ENCODE measurements around the gene CST9. TPM values are rescaled to one million over a fixed set of nuclear protein-coding genes. Genes with fewer than 3 reads are reported as not detected.
"Not testable (repeated sequence)": the region's sequence is repeated elsewhere in the genome, so short reads cannot be mapped to it uniquely, and the experiment has no call there.

Gene CST9
- total RNA-seq, 1 donor from 2014 or later, result not detected

DNA sequence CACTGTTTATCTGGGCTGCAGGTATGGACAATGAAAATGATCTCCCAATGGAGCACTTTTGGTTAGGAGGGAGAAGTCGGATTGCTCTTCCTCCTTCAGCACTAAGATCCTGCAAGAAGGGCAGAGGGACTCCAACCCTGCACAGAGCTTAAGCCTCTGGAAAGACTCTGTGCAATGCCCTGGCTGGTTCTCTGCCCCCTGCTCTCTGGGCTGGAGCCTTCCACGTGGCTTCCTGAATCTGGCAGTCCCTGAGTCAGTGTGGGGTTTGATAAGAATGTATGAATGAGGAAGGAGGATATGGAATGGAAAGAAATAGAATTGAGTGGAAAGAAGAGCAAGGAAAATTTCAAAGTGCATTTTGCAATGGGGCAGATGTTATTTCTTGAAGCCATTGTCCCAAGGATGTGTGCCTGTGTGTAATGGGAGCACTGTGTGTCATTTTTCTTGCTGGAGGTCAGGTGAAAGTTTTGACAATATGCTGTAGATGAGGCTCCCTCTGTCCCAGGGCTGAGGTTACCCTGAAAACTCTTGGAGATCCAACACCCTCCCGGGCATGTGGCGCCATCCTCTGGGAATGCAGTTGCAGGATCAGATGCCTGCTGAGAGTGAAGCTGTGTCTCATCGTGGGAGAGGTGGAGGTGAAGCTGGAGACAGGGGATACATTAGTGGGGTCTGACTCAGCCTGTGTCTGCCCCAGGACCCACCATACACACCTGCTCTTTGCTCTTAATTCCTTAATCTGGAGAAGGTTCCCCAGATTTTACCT, 21.1 kb downstream of the CST9 start:
- no peak overlapping the region for H3K27ac ChIP-seq (replicated peaks)
- H3K36me3 ChIP-seq, result no peaks in the 10 kb centered on the region
- intact Hi-C loops (cut with micrococcal nuclease), result no loop called here
- H3K9me3 ChIP-seq (replicated peaks), result peaks cover 4% of the 10 kb centered on the region
- DNase-seq, result no peak
- no peaks in the 10 kb centered on the region for H3K4me1 ChIP-seq
- H3K4me3 ChIP-seq, result no peak overlapping the region
- TF ChIP-seq, protein P1, sequence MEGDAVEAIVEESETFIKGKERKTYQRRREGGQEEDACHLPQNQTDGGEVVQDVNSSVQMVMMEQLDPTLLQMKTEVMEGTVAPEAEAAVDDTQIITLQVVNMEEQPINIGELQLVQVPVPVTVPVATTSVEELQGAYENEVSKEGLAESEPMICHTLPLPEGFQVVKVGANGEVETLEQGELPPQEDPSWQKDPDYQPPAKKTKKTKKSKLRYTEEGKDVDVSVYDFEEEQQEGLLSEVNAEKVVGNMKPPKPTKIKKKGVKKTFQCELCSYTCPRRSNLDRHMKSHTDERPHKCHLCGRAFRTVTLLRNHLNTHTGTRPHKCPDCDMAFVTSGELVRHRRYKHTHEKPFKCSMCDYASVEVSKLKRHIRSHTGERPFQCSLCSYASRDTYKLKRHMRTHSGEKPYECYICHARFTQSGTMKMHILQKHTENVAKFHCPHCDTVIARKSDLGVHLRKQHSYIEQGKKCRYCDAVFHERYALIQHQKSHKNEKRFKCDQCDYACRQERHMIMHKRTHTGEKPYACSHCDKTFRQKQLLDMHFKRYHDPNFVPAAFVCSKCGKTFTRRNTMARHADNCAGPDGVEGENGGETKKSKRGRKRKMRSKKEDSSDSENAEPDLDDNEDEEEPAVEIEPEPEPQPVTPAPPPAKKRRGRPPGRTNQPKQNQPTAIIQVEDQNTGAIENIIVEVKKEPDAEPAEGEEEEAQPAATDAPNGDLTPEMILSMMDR (IDR thresholded peaks at IDR 0.05; ENCODE audit: borderline replicate concordance), result no peak
- peaks cover 78% of the 10 kb centered on the region for H3K27me3 ChIP-seq (ENCODE audit: low read depth)

DNA sequence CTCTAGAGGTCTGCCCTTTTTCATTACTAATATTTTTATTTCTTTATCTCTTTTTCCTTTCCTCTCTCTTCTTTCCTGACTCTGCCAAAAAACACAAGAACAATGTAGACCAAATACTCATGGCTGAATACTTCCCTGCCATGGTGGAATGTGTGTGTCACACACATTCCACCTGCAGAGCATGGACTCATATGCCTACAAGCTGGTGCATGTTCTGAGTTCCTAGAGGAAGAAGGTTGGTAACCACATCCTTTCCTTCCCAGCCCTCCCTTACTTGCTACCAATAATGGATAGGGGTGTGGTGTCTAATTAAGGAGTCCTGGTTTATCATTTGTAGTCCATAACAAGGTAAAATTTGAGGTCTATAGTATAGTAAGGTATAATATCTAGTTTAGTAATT, 22.2 kb downstream of the CST9 start:
- H3K27ac ChIP-seq (replicated peaks), result no peak overlapping the region
- DNase-seq, result no peak
- no peaks in the 10 kb centered on the region for H3K36me3 ChIP-seq
- peaks cover 8% of the 10 kb centered on the region for H3K9me3 ChIP-seq (replicated peaks)
- intact Hi-C loops (cut with micrococcal nuclease), result no loop called here
- TF ChIP-seq, protein P1 (IDR thresholded peaks at IDR 0.05; ENCODE audit: borderline replicate concordance), result no peak
- no peak overlapping the region for H3K4me3 ChIP-seq
- H3K27me3 ChIP-seq (ENCODE audit: low read depth), result peaks cover 77% of the 10 kb centered on the region
- no peaks in the 10 kb centered on the region for H3K4me1 ChIP-seq

DNA sequence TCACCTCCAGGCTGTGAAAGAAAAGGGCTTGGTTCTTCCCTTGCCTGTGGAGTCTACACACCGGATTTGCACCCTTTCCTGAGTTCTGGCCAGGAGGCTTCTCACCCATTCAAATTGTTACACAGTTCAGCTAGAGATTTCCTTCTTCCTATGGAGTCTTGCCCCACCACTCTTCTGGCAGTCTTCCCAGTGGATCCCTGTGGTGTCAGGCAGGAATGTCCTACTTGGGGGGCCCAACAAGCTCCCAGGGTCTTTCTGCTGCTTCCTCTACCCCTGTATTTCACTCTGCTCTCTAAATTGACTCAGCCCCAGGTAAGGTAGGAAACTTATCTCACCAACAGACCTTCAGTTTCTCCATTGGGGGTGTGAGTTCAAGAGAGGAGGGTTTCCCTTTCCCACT, 23.4 kb downstream of the CST9 start:
- Histone ChIP-seq H3K4me1 (no peaks in the 10 kb centered on the region), H3K9me3 (replicated peaks) (peaks cover 12% of the 10 kb centered on the region), H3K36me3 (no peaks in the 10 kb centered on the region), H3K27me3 (ENCODE audit: low read depth) (peaks cover 73% of the 10 kb centered on the region), H3K4me3 (no peak overlapping the region), H3K27ac (replicated peaks) (no peak overlapping the region)
- intact Hi-C loops (cut with micrococcal nuclease), result no loop called here
- no peak for DNase-seq
- TF ChIP-seq, protein P1 (IDR thresholded peaks at IDR 0.05; ENCODE audit: borderline replicate concordance), result no peak

DNA sequence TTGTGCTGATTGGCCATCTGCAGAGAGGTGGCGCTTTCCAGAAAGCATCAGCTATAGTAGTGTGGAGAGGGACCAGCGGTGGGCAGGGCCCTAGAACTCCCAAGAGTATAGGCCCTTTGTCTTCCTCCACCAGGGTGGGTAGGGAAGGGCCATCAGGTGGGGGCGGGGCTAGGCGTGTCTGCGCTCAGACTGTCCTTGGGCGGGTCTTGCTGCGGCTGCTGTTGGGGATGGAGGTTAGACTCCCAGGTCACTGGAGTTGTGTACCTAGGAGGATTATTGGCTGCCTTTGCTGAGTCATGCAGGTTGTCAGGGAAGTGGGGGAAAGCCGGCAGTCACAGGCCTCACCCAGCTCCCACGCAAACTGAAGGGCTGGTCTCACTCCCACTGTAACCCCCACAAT, 23.9 kb downstream of the CST9 start:
- DNase-seq; H3K36me3 ChIP-seq; H3K4me1 ChIP-seq; H3K4me3 ChIP-seq; intact Hi-C loops (cut with micrococcal nuclease); H3K27ac ChIP-seq (replicated peaks): not testable (repeated sequence)
- Histone ChIP-seq H3K27me3 (ENCODE audit: low read depth) (peaks cover 70% of the 10 kb centered on the region), H3K9me3 (replicated peaks) (peaks cover 12% of the 10 kb centered on the region)

DNA sequence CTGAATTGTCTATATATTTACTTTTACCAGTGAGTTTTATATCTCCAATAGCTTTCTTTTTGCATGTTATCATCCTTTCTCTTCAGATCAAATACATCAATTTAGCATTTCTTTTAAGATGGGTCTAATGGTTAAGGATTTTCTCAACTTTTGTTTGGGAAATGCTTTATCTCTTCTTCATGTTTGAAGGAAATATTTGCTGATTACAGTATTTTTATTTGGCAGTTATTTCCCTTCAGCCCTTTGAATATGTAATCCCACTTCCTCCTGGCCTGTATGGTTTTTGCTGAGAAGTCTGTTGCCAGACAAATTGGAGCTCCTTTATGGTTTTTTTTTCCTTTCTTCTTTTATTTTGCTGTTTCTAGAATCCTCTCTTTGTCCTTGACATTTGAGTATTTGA, 30.7 kb downstream of the CST9 start:
- no peaks in the 10 kb centered on the region for H3K36me3 ChIP-seq
- peaks cover 19% of the 10 kb centered on the region for H3K27me3 ChIP-seq (ENCODE audit: low read depth)
- H3K27ac ChIP-seq (replicated peaks), result no peak overlapping the region
- no peak for DNase-seq
- intact Hi-C loops (cut with micrococcal nuclease), result no loop called here
- TF ChIP-seq, protein P1 (IDR thresholded peaks at IDR 0.05; ENCODE audit: borderline replicate concordance), result no peak
- H3K9me3 ChIP-seq (replicated peaks), result peaks cover 18% of the 10 kb centered on the region
- no peaks in the 10 kb centered on the region for H3K4me1 ChIP-seq
- H3K4me3 ChIP-seq, result no peak overlapping the region

DNA sequence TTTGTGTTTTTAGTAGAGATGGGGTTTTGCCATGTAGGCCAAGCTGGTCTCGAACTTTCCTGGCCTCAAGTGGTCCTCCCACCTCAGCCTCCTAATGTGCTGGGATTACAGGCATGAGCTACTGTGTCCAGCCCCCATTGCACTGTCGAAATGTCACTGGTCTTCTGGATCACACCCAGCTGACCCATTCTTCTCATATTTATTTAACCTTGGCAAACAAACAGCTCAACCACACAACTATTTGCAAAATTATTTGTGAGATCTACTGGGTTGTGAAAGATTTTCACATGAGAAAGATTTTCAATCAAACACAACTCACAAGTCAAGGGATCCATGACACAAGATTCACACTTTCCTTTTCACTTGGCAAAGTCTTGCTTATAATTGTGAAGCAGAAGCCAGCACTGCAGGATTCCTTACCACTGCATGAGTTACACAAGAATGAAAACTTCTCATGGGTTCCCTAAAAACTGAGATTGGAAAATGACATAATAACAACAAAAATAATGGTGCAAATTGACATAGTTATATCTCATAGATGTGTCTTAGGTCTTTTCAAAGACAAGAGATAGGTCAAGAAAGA, 35.4 kb downstream of the CST9 start:
- TF ChIP-seq, protein P1 (IDR thresholded peaks at IDR 0.05; ENCODE audit: borderline replicate concordance), result no peak
- Histone ChIP-seq H3K4me1 (no peaks in the 10 kb centered on the region), H3K36me3 (no peaks in the 10 kb centered on the region), H3K27me3 (ENCODE audit: low read depth) (peaks cover 33% of the 10 kb centered on the region), H3K9me3 (replicated peaks) (peaks cover 7% of the 10 kb centered on the region), H3K4me3 (no peak overlapping the region), H3K27ac (replicated peaks) (no peak overlapping the region)
- intact Hi-C loops (cut with micrococcal nuclease), result no loop called here
- no peak for DNase-seq
